GM12801 (cell line): Measurements from ENCODE around the gene OR4X1.

Source experiments
- CTCF ChIP-seq: IDR thresholded peaks from one replicate; pipeline ENCODE4 v1.5.1; 2011; ENCODE audit warnings: control low read depth; ENCODE audit not compliant: insufficient read length; ENCODE audit errors: extremely low read depth

Gene OR4X1

GRCh38 chr11:48263423-48263911 lies at the start of gene OR4X1:
TSS of gene OR4X1 (plus strand) at chr11:48263861. CDS start at chr11:48263861, 0 bp downstream.
- TF ChIP-seq CTCF = no peak

- TF ChIP-seq CTCF = no peak
Measured at GRCh38 chr11:48216510-48216909, 47.2 kb upstream of the OR4X1 start, which contains the start of gene OR4B1. TSS of gene OR4B1 (plus strand) at chr11:48216810. CDS start at chr11:48216810, 0 bp downstream.

GRCh38 chr11:48228761-48229160 lies 34.9 kb upstream of the OR4X1 start:
- TF ChIP-seq CTCF = no peak

- no peak for TF ChIP-seq CTCF
Measured at GRCh38 chr11:48237727-48238126, 25.9 kb upstream of the OR4X1 start.

- TF ChIP-seq CTCF = no peak
Measured at GRCh38 chr11:48242501-48242900, 21.2 kb upstream of the OR4X1 start.

GRCh38 chr11:48244804-48245203 lies 18.9 kb upstream of the OR4X1 start, which contains the start of gene OR4X2:
TSS of gene OR4X2 (plus strand) at chr11:48245104. CDS start at chr11:48245104, 0 bp downstream.
- TF ChIP-seq CTCF = no peak

GRCh38 chr11:48248902-48249301 lies 14.8 kb upstream of the OR4X1 start:
- no peak for TF ChIP-seq CTCF
